OCI-M2 (cell line): ENCODE measurements around the gene CD247.

ENCODE experiments used
- DNase-seq: peaks from one replicate; lab custom pipeline; 2025; ENCODE audit not compliant: unreplicated experiment; lab: John Stamatoyannopoulos, UW

The CD247 gene

DNA sequence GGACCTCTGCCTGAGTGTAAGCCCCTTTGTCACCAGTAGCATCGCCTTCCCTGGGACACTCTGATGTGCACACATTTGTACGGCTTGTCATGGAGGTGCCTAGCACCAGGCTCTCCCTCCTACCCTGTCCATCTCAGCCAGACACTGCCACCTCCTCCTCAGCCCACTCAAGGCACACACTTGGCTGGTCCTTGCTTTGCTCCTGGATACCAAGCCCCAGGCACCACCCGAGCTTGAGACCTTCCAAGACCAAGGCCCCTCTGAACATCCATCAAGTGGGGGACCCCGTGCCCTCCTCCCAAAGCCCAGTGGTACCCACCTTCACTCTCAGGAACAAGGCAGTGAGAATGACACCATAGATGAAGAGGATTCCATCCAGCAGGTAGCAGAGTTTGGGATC, 78.0 kb downstream of the CD247 start:
- no peak for DNase-seq

DNA sequence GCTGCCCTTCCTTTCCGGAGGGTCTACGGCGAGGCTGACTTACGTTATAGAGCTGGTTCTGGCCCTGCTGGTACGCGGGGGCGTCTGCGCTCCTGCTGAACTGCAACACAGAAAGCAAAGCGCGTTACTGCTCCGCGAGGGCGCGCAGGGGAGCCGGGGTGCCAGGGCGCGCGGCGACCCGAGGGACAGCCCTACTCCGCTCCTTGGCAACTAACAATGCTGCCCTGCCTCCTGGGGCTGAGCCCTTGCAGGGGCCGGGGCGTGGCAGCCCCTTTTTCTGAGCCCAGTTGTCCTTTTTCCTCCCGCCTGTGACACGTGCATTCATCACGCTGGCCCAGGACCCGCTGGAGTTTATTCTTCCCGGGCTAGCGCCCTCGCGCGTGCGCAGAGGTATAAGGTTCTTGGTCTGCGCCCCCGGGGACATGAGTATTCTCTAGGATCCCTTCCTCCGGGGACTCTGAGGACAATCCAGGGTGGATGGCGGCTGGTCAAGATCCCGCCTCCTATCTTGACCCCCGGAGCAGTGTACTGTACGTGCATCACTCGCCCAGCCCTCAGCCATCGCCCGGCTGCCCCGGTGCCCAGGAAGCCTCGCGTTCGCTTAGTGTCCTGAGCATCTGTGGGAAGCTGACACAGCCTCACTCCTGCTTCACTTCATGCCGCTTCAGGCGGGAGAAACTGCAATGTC, 78.9 kb downstream of the CD247 start:
- DNase-seq = no peak

DNA sequence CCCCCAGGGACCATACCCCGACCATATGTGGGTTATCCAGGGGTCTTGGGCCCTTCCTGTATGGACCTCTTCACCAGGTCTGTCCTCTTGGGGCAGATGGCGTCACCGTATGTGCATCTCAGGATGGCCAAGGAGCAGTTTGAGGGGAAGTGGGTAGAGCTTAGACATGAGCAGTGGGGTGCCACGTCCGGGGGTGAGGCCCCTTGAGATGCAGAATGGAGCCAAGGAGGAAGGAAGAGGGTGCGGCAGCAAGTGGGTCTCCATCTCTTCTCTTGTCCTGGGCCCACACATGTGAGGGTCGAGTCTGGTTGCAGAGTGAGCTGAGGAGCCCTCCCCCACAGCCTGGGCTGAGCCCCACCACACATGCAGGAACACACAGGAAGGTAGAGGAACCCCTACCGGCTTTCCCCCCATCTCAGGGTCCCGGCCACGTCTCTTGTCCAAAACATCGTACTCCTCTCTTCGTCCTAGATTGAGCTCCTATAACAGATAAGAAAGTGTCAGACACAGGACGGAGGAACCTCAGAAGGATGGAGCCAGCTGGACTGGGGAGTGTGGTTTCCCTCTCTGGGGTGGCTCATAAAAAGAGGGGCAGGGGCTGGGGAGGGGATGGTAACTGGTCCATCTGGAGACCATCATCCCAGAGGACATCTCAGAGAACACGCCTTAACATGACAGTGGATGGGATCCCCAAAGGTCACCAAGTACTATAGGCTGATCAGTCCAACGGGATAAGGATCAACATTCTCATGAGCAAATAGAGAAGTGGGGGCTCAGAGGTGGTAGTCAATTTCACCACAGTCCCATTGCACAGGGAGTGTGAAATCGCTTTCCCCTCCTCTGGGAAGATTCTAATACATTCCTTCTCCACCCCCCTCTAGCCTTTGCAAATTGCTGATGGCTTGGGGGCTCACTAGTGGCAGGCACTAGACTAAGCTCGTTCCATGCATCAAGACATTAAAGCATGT, 79.9 kb downstream of the CD247 start:
- DNase-seq = no peak

DNA sequence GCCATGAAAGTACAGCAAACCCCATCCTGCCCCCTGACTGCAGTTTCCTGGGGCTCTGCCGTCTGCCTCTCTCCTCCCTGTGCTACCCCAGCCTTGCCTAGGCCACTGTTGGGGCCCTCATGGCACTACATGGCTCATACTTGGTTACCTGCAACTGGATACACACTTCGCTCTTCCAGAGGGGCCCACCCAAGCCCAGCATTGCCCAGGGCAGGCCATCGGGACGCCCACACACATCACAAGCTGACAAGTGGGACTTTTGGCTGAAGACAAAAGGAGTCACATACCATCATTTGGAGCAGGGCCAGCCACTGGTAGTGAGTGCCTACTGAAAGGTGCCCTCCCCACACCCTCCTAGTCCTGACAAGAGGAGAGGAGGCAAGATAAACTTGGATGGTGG, 82.8 kb downstream of the CD247 start:
- no peak for DNase-seq

DNA sequence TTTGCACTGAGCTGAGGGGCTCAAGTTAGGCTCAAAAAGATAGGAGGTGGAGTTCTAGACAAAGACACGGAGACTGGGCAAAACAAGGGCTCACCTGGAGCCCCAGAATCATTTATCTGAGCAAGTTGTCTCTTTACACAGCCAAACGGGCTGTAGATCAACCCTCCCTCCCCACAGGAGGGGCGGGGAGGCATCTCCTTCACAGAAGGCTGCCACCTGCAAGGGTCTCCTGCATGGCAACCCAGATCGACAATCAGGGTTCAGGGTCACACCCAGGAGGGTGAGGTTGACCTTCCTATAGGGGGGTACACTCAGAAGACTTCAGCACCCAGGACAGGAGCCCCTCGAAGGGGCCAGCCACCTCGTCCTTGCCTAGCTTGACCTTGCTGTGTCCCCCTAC, 84.0 kb downstream of the CD247 start:
- DNase-seq = no peak

DNA sequence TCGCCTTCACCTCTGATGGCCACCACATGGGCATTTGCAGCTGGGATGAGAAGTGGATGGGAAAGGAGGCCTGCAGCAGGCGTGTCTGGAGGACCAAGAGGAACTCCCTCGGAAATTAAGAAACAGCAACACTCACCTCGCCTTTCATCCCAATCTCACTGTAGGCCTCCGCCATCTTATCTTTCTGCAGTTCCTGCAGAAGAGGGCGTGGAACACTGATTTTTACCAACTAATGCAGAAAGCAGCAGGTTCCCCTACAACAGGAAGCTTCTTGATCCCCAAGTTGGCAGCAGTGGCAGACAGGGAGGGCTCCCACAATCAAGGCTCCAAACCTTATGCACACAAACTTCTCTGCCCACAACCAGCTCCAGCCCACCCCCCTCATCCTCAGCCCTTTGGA, 84.4 kb downstream of the CD247 start:
- no peak for DNase-seq

DNA sequence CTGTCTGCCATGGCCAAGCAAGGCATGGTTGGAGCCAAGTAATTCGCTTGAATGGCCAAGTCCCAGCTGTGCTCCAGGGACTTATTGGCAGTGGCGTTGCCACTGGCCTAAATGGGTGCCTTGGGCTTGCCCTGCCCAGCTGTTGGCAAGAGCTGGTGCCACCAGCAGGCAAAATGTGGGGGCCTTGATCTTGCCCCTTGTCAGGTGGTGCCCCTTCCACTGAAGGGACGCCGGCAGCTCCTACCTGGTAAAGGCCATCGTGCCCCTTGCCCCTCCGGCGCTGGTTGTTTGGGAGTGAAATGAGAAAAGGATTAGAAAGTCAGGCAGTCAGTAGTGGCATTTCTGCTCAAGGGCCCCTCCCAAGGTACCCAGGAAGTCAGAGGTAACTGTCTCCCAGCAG, 85.5 kb downstream of the CD247 start:
- DNase-seq = no peak

DNA sequence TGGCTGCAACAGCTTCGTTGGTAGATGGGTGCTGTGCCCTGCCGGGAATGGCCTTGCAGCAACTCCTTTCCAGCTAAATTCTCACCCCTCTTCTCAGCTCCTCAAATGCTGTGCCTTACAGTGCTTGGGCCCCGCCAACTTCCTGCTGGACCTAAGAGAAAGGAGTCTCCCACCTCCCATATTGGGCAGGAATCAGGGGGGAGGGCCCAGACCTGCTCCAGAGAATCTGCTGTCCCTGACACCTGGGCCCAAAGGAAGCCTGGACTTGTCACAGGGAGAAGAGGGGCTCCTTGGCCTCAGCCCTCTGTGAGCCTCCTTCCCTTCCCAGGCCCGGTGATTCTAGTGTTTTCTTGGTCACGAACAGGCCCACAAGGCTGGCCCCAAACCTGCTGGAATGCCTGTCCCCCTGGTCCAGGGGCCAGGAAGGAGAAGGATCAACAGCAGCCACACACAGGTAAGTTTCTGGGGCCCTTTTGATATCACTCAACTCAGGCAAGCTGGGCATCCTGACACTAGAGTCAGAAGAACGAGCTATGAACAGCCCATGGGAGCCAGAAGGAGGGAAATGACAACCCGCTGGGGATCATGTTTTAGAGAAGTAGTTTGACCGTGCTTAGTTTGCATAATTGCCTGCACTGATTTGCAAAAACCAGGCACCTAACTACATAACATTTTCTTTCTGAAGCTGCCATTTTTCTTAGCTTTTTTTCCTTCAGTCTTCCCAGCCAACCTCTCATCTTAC, 86.2 kb downstream of the CD247 start:
- DNase-seq = no peak

DNA sequence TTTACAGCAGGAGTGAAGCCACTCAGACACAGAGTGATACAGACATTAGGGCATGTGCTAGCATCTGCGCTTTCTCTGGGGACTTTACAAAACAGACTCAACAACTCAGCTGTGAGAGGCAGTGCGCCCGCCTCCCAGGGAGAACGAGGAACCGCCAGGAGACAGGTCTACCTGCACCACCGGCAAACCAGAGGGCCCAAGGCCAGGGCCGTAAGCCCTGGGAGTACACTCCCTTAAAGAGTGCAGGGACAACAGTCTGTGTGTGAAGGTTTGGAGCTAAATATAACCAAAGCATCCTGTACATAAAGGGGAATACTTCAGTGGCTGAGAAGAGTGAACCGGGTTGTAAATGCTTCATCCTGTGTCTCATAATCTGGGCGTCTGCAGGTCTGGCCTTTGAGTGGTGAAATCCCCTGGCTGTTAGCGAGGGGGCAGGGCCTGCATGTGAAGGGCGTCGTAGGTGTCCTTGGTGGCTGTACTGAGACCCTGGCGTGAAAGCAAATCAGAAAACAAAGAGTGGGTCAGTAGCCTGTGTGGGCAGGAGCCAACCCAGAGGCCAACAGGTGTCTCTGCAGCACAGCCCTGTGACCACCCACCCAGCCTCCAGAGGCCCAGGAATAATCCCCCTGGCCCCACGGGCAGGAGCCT, 86.9 kb downstream of the CD247 start:
- DNase-seq = no peak

DNA sequence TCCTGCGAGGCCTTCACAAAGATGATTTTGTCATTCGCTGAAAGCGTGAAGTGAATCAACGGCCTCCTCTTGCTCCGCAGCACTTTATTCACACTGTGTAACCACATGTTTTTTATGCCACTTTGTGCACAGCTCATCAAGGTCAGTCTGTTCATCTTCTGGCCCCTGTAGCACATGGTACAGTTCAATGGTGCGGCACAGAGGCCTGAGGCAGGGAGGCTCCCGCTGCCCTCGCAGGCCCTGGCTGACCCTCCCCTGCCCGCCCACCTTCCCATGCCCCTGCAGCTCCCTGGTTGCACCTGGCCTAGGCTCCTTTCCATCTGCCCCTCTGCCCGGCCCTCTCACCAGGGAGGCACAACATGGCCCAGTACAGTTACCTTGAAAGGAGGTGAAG, 87.5 kb downstream of the CD247 start:
- DNase-seq = no peak

DNA sequence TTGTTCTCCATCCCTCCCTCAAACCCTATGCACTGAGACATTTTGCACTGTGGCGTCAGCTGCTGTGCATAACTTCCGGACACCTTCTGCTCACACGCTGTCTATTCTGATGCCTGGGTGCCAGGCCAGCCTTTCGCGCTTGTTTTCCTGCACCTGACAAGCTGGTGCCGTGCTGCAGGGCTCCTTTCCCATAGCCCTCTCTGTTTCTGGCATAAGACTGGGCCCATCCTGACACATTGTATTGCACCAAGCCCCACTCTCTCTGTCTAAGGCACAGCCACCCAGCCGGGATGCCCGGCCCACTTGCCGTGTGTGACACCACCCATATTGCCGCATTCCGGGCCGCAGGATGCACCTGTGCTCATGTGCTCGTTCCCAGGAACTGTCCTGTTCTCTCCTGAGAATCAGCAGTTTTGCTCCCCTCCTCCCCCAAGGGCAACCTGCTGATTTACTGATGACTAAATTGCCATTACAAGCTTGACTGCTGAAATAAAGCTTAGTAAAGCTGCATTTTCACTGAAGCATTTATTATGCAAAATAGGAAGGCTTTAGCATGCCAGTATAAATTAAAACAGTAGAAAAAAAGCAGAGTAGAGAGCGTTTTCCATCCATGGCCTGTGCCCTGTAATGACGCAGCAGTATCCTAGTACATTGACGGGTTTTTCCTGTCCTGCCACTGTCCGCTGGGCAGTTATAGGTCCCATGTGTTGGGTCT, 88.0 kb downstream of the CD247 start:
- DNase-seq = no peak

DNA sequence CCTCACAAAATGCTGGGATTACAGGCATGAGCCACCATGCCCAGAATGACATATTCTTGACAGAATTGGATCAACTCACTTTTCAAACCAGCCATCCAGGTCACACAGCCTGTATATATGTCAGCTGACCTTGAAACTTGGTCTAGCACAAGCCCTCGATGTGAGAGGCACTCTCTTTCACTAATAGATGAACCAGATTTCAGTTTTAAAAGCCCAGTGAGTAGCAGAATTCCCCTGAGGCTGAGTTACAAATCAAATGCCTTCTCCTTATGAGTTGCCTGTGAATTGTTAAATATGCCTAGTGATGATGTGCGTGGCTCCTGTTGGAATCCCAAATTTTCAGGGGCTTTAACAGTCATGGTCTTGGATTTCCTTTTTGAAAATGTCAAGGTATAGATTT, 88.7 kb downstream of the CD247 start:
- no peak for DNase-seq

DNA sequence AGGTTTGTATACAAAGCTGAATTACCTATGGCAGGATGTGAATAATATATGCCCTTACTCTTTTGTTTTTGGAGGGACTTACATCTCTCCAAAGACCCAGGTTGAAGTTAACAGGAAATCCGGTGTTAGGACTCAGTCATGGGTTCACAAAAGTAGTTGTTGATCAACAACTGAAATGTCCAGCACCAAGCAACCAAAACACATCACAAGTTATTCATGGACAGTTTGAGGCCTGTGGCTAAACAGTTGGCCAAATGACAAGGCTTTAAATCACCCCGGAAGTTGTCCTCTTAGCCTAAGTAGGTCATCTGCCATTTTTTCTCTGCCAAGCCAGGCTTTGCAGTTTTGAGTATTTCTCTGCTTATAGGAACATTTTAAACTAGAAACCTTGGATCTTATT, 89.9 kb downstream of the CD247 start:
- no peak for DNase-seq

DNA sequence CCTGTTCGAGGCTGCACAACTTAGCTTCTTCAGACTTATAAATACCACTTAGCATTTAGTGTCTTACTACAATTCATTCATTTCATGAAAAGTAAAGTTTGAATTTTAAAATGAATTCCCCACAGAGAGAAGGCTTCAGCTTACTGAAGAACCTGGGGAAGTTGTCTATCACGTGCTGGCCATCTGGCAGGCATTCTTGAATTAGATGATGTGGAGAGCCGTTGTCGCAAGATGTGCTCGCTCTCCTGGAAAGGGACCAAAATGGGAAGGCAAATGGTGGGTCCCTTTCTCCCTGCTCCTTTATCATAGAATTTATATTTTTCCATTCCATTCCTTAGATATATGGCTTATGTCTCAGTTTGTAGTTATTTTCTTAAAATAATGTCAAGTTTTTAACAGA, 90.5 kb downstream of the CD247 start:
- no peak for DNase-seq

DNA sequence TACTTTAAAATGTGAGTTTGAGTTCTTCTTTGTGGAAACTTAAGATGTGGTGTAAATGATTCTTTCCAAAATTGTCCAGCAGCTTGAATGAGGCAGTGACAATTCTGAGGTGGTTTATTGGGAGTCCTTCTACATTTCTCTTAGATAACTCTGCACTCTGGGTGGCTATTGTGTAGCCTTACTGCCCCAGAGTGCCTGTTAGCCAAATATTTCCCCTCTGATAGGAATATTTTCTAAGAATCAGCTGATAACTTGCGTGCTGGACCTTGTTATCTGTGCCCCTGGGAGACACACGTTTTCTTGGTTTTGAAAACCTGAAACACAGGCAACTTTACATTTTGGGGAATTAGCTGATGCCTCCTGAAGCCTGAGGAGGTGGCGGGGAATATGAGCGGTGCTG, 91.6 kb downstream of the CD247 start:
- no peak for DNase-seq

DNA sequence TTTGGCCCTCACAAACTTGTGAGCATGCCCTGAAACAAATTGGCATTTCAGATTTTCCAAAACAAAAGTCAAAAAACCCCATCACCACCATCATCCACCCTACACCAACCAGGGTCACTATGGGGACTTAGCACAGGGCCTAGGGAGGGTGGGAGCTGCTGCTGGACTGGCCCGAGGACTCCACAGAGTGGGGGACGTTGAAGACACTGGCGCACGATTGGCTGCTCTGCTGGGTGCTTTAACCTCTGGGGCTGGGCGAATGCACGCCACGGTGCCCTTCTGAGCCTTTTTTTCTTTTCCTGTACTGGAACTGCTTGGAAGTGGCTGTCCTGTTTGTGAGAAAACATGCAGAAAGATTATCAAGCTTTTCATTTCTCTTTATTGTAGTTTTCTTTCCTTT, 92.8 kb downstream of the CD247 start:
- no peak for DNase-seq

DNA sequence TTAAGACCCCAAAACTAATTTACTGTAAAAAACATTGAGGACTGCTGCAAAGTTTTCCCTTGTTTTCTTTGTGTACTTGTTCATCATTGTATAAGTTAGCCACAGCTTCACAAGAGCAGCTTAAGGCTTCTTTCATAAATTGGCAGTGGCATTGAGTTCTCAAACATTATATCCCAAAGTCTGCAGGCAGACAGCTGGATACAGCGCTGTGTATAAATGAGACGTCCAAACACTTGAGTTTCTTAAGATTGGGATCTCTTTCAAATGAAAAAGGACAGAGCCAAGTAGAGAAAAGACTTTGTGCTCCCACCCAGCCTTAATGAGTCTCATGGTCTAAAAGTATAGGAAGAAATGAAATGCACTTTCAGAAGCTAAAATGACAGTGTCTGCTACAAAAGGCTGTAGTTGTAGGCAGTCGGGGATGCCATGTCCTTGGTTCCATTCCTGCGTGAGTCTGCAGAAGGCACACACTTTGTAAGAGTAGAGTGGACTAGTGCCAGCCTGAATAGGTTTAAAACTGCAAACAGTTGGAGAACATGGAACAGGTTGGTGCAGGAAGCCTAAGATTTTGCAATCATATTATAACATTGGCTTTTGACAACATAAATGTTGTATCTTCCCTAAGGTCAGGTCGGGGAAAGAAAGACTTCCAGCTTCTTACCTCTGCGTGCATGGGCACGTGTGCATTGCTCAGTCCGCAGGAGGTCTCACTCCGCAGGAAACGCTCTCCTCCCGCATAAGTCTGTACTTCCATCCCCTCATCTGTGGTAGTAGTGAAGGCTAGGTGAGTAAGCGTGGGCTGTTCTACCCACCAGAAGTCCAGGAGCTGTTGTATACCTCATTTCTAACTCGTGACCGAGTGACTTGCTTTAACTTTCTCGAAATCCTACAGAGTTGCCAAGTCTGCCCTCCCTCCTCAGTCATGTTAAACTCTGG, 94.4 kb downstream of the CD247 start:
- DNase-seq = no peak

DNA sequence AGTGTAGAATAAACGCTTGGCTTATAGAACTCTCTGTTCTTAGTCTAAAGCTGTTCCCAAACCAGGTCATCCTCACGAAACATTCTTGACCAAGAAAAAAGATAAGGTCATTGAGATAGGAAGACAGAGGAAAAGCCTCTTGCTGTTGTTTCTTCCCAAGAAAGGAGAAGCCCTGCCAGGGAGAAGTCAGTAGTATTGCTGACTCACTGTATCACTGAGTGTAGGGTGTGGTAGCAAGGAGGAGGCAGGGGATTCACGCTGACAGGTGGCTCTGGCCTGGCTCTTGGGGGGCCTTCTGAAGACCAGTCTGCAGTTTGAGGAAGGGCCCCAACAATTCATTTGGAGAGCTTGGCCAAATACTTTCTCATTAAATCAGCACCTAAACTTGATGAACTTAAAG, 97.8 kb downstream of the CD247 start:
- no peak for DNase-seq

DNA sequence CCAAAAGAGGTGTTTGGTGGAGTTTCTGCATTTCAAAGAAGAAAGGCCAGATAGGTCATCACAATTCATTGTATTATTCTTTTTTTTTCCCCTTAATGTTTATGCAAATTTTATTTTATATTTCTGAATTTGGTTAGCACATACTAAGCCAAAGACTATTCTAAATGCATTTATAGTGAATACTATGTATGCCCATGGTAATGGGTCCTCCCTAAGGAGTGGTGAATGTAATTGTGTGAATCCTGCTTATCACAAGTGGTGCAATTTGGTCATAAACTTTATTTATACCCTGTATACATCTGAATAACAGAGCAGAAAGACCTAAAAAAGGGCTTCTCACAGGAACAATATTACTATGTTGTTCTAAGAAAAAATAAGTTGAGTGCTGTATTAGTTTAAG, 99.1 kb downstream of the CD247 start:
- no peak for DNase-seq

DNA sequence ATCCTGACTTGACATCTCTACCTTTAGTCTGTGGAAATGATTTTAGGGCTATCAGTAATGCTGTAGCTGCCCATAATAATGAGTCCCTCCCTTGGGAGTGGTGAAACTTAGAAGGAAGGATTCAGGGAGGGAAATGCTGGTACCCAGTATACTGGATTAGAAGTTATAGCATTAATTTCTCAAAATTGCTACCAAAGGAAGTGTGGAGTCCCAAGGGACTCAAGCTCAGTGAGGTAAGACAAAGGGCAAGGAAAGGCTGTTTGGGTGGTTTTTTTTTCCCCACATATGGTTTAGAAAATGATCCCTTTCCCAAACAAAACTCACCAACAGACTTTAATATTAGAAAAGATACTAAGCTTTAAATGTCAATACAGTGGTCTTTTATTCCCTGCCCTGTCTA, 99.9 kb downstream of the CD247 start:
- DNase-seq = no peak
